IPS-18a (cell line): Measurements from ENCODE around the gene FLT4.

Experiments
- H3K27ac ChIP-seq: one replicate; pipeline ENCODE4 v1.5.1; 2013; ENCODE audit warnings: low read length
- H3K27me3 ChIP-seq: one replicate; pipeline ENCODE4 v1.6.1; 2013; ENCODE audit warnings: mild to moderate bottlenecking, low read length; ENCODE audit not compliant: control insufficient read depth, insufficient read depth
- H3K36me3 ChIP-seq: one replicate; pipeline ENCODE4 v1.6.1; 2013; ENCODE audit warnings: low read depth, low read length; ENCODE audit not compliant: control insufficient read depth
- H3K4me1 ChIP-seq: one replicate; pipeline ENCODE4 v1.6.1; 2013; ENCODE audit warnings: low read depth, low read length; ENCODE audit not compliant: control insufficient read depth
- H3K4me3 ChIP-seq: one replicate; pipeline ENCODE4 v1.5.1; 2013; ENCODE audit warnings: low read length
- H3K9ac ChIP-seq: one replicate; pipeline ENCODE4 v1.6.1; 2013; ENCODE audit warnings: mild to moderate bottlenecking, low read length, moderate library complexity
- H3K9me3 ChIP-seq: one replicate; pipeline ENCODE4 v1.6.1; 2013; ENCODE audit warnings: low read depth, low read length; ENCODE audit not compliant: control insufficient read depth

FLT4 gene

DNA sequence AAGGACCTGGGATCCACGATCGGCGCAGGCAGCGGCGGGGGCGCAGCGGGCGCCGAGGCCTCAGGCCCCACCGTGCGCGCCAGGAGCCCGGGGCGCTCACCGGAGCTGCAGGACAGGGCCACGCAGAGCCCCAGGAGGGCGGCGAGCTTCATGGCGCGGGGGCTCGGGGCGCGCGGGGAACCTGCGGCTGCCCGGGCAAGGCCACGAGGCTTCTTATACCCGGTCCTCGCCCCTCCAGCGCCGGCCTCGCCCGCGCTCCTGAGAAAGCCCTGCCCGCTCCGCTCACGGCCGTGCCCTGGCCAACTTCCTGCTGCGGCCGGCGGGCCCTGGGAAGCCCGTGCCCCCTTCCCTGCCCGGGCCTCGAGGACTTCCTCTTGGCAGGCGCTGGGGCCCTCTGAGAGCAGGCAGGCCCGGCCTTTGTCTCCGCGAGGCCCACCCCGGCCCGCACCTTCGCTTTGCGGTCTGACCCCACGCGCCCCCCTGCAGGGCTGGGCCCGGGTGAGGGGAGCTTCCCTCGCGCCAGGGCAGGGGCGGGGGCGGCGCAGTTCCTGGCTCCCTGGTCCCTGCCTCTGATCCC, 58.0 kb downstream of the FLT4 start, which contains the start of gene SCGB3A1:
SCGB3A1 (minus strand) TSS at position 189 of the 577 bp plus-strand sequence; CDS start at position 152, 37 bp downstream.
- H3K4me1 ChIP-seq = no peaks in the 10 kb centered on the region
- H3K4me3 ChIP-seq = peak within 1 kb of the TSS; percentile 46
- H3K9me3 ChIP-seq = no peaks in the 10 kb centered on the region
- no peak within 1 kb of the TSS for H3K27ac ChIP-seq
- H3K27me3 ChIP-seq = peaks cover 56% of the 10 kb centered on the region
- no peaks in the 10 kb centered on the region for H3K36me3 ChIP-seq
- H3K9ac ChIP-seq = no peak within 1 kb of the TSS

DNA sequence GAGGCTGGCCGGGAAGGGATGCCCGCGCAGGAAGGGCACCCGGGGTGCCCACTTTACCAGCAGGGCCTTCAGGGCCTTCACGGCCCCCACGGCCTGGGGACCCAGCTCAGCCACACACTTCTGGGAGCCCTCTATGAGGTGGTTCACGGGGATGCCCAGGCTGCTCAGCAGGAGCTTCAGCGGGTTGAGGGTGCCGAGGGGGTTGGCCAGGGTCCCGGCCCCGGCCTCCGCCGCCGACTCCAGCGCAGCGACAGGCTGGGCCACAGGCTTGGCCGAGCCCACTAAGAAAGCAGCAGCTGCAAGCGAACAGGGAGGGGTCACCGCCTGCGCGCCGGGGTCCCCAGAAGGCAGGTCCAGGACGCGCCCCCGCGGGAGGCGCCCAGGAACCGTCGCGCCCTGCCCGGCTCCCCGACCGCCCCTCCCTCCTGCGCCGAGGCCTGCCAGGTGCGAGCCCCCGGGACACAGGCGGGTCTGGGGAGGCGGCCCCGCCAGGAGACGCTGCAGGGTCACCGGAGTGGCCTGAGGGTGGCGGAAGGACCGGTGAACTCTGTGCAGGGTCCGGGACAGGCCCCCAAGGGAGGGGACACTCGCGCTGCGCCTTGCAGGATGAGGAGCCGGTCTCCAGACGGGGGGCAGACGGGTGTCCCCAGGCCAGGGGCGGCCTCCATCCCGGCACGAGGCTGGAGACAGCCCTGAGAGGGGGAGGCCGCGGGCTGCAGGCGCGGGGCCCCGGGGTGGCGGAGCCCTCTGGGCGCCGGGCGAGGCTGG, 58.7 kb downstream of the FLT4 start:
- no peaks in the 10 kb centered on the region for H3K36me3 ChIP-seq
- H3K9me3 ChIP-seq = no peaks in the 10 kb centered on the region
- no peak overlapping the region for H3K9ac ChIP-seq
- H3K4me3 ChIP-seq = peak overlapping the region; percentile 46
- H3K27ac ChIP-seq = no peak overlapping the region
- H3K4me1 ChIP-seq = no peaks in the 10 kb centered on the region
- peaks cover 56% of the 10 kb centered on the region for H3K27me3 ChIP-seq

DNA sequence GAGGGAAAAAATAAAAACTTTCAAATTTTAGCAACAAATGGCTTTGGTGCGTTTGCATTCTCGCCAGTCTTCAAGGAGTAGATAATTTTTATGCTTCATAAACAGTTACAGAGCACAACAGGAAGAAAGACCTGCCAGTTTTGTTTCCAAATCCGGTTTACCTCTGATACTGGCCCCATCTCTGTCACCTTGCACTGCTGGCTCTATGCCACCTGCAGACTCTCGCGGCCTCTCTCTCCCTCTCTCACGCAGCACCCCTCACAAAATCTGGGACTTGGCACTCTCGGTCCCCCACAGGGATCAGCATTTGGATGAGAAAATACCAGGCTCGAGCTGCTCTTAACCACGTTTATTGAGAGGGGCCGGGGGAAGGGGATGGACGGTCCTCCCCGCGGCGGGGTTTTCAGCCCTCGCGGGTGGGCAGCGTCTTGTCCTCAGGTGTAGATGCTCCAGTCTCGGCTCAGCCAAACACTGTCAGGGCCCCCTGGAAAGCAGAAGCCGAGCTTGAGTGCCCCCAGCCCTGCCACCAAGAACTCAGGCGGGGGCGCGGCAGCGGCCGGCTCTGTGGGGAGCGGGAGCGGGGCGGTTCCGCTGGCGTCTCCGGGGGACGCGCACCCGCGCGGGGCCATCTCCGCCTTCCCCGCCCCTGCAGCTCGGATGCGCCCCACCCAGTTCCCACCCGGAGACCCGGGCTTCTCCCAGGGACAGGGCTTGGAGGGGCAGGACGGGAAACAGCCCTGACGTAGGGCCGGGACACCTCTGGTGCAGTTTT, 59.4 kb downstream of the FLT4 start:
- Histone ChIP-seq H3K4me3 (peak overlapping the region; percentile 46), H3K9me3 (no peaks in the 10 kb centered on the region), H3K9ac (no peak overlapping the region), H3K36me3 (no peaks in the 10 kb centered on the region), H3K4me1 (no peaks in the 10 kb centered on the region), H3K27me3 (peaks cover 56% of the 10 kb centered on the region), H3K27ac (no peak overlapping the region)

DNA sequence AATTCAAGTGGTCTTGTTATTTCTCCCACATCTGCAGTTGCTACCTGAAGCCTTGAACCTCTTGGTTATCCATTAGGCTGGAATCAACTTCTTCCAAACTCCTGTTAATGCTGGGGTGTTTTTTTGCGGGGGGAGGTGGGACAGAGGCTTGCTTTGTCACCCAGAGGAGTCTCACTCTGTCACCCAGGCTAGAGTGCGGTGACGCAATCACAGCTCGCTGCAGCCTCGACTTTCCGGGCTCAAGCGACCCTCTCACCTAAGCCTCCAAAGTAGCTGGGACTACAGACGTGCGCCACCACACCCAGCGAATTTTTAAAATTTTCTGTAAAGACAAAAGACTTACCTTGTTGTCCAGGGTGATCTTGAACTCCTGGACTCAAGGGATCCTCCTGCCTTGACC, 62.5 kb downstream of the FLT4 start:
- Histone ChIP-seq H3K27ac (no peak overlapping the region), H3K9me3 (no peaks in the 10 kb centered on the region), H3K36me3 (no peaks in the 10 kb centered on the region), H3K27me3 (peaks cover 38% of the 10 kb centered on the region), H3K4me1 (no peaks in the 10 kb centered on the region), H3K9ac (no peak overlapping the region), H3K4me3 (no peak overlapping the region)

DNA sequence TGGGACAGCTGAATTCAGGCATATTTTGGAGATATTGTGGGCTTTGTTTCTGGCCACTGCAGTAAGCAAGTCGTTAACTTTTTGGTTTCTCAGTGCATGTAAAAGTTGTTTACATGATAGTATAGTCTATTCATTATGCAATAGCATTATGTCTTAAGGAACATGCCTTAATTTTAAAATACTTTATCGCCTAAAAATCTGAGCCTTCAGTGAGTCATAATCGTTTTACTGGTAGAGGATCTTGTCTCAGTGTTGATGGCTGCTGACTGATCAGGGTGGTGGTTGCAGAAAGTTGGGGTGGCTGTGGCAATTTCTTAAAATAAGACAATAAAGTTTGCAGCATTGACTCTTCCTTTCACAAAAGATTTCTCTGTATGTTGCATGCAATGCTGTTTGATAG, 63.2 kb downstream of the FLT4 start:
- Histone ChIP-seq H3K4me3 (no peak overlapping the region), H3K9me3 (no peaks in the 10 kb centered on the region), H3K4me1 (no peaks in the 10 kb centered on the region), H3K27ac (no peak overlapping the region), H3K9ac (no peak overlapping the region), H3K36me3 (no peaks in the 10 kb centered on the region), H3K27me3 (peaks cover 32% of the 10 kb centered on the region)

DNA sequence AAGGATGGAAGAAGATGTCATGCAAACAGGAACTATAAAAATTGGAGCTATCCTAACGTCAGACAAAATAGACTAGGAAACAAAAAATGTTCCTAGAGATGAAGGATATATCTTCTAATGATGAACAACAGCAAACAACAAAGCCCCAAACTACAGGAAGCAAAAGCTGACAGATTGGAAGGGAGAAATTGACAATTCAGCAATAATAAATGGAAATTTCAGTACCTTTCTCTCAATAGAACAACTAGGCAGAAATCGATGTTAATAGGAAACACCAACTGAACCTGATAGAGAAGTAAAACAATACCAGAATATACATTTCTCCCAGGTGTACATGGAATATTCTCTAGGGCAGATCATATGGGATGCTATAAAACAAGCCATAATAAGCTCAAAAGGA, 65.7 kb downstream of the FLT4 start:
- Histone ChIP-seq H3K4me3 (no peak overlapping the region), H3K9ac (no peak overlapping the region), H3K9me3 (no peaks in the 10 kb centered on the region), H3K36me3 (no peaks in the 10 kb centered on the region), H3K4me1 (no peaks in the 10 kb centered on the region), H3K27me3 (peaks cover 7% of the 10 kb centered on the region), H3K27ac (no peak overlapping the region)

DNA sequence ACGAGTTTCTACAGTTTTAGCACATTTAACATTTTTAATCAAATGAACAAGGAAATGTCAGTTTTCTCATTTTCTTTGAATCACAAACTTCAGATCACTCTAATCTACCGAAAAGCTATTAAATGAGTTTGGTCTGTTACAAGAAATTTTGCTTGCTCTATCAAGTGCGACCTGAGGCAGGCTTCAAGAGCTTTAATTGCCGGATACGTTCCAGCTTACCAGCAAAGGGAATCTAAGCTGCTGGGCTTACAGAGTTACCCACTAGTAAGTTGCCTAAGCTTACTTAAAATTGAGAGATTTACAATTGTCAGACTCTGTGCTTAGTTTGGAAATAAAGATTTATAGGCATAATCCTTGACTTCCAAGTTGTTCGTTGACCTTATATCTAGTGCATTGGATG, 68.7 kb downstream of the FLT4 start:
- H3K27ac ChIP-seq = no peak overlapping the region
- H3K36me3 ChIP-seq = peaks cover 10% of the 10 kb centered on the region
- H3K9me3 ChIP-seq = no peaks in the 10 kb centered on the region
- no peak overlapping the region for H3K9ac ChIP-seq
- H3K4me1 ChIP-seq = no peaks in the 10 kb centered on the region
- H3K27me3 ChIP-seq = no peaks in the 10 kb centered on the region
- no peak overlapping the region for H3K4me3 ChIP-seq

DNA sequence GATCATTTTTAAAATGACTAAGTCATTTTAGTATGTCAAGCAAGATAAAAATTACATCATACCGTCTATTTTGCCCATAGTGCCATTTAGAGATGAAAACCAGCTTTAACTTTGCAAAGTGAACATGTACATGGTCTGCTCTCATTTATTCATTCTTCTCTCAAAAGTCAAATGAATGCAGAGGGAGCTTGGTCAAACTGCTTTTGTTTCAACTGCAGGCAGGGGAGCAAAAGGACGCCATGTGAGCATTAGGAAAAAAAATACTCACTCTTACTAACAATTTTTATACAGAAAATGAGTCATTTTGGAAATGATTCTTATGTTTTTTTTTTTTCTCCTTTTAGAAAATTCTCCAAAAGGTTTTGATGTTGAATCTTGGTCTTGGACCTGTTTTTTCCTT, 73.8 kb downstream of the FLT4 start:
- H3K27ac ChIP-seq = no peak overlapping the region
- H3K4me3 ChIP-seq = no peak overlapping the region
- no peaks in the 10 kb centered on the region for H3K4me1 ChIP-seq
- no peaks in the 10 kb centered on the region for H3K9me3 ChIP-seq
- H3K27me3 ChIP-seq = no peaks in the 10 kb centered on the region
- no peak overlapping the region for H3K9ac ChIP-seq
- H3K36me3 ChIP-seq = peaks cover 54% of the 10 kb centered on the region

DNA sequence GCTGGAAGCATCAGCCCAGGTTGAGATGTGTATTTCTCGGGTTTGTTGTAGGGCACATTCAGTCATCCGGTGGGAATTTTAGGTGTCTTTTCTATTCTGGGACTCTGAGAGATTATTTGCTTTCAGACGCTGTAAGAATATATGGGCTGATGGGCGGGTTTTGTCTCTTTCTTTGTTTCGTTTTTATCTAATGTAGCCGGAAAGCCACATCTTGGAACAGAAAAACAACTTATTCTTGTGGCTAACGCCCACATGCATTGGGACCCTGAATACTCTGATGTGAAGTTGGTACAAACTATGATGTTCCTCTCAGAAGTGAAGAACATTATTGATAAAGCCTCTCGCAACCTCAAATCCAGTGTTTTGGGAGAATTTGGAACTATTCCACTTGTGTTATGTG, 80.5 kb downstream of the FLT4 start:
- Histone ChIP-seq H3K4me3 (no peak overlapping the region), H3K27me3 (no peaks in the 10 kb centered on the region), H3K4me1 (no peaks in the 10 kb centered on the region), H3K9me3 (no peaks in the 10 kb centered on the region), H3K36me3 (peaks cover 83% of the 10 kb centered on the region), H3K9ac (no peak overlapping the region), H3K27ac (no peak overlapping the region)

DNA sequence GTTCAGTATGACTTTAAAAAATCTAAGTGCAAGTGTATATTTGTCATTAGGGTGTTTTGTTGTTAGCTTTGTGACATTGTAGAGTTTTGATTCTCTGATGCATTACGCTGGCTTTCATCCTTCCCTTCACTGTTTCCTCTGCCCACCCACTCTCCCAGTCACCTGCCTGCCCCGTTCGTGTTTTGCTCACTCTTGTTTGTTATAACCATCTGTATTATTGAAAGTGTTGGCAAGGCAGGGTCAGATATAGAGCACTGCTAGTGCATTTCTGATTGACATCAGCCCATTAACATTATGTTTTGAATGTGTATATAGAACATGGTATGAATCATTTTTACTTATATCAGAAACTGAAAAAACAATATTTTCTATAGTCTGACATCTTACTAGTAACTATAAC, 85.4 kb downstream of the FLT4 start:
- H3K9me3 ChIP-seq = no peaks in the 10 kb centered on the region
- H3K4me1 ChIP-seq = no peaks in the 10 kb centered on the region
- no peak overlapping the region for H3K9ac ChIP-seq
- no peaks in the 10 kb centered on the region for H3K27me3 ChIP-seq
- no peak overlapping the region for H3K4me3 ChIP-seq
- peaks cover 56% of the 10 kb centered on the region for H3K36me3 ChIP-seq
- H3K27ac ChIP-seq = no peak overlapping the region

DNA sequence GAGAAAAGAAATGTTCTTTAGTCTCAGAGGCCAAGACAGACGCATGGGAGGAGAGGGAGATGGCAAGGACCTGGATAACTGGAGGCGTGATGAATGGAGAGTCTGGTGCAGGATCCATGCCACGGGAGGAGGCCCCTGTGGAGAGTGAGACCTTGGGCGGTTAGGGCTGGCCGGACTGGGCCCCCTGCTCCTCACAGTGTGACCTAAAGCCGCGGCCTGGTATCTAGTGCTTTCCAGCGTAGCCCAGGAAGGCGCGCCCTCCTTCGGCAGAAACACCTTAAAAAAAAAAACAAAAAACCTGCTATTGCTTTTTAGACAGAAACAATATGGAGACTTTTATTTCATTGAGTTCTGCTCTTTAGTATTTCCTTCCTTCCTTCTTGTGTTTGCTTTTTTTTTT, 91.2 kb downstream of the FLT4 start:
- Histone ChIP-seq H3K27ac (no peak overlapping the region), H3K9me3 (no peaks in the 10 kb centered on the region), H3K36me3 (peaks cover 39% of the 10 kb centered on the region), H3K9ac (no peak overlapping the region), H3K27me3 (no peaks in the 10 kb centered on the region), H3K4me1 (no peaks in the 10 kb centered on the region), H3K4me3 (no peak overlapping the region)
